IMR-90 (cell line): Measurements from ENCODE around the gene NOBOX. TPM values are rescaled to one million over a fixed set of nuclear protein-coding genes. Genes with fewer than 3 reads are reported as not detected.

Experiments
- ATAC-seq: fragments of 200-7000 bp; cut with Tn5 transposase; 2 replicates; pipeline ENCODE4 v1.9.1; 2020; ENCODE audit warnings: low read depth, mild to moderate bottlenecking, moderate library complexity
- BruUV-seq: library from RNA; stranded (reverse); fragments of 400-500 nt; replicated peaks from 2 replicates; lab custom pipeline; 2021; lab: Mats Ljungman, UMichigan
- CTCF ChIA-PET: fragments of 300-600 bp; formaldehyde crosslinking; extraction: SDS; loops from one replicate; lab custom pipeline; 2021; ENCODE audit warnings: antibody characterized with exemption; lab: Yijun Ruan, JAX
- POLR2A ChIA-PET: fragments of 300-600 bp; sonication (Branson Sonifier 250); formaldehyde crosslinking; loops from one replicate; lab custom pipeline; 2022; ENCODE audit warnings: antibody characterized with exemption; ENCODE audit not compliant: unreplicated experiment; lab: Charles Lee
- DNase-seq: peaks from one replicate; pipeline ENCODE4 v3.0.0; 2013
- H2AFZ ChIP-seq: replicated peaks from 2 replicates; pipeline ENCODE3; 2013; ENCODE audit warnings: low read length, mild to moderate bottlenecking; ENCODE audit not compliant: poor library complexity
- H2AK5ac ChIP-seq: 2 replicates; pipeline ENCODE4 v1.6.1; 2013; ENCODE audit warnings: low read depth, low read length, inconsistent platforms
- H2AK9ac ChIP-seq: replicated peaks from 2 replicates; pipeline ENCODE3; 2013; ENCODE audit warnings: mild to moderate bottlenecking, low read depth, low read length, moderate library complexity; ENCODE audit not compliant: poor library complexity
- H2BK120ac ChIP-seq: 2 replicates; pipeline ENCODE4 v1.6.1; 2013; ENCODE audit warnings: low read depth, low read length, inconsistent platforms
- H2BK15ac ChIP-seq: 3 replicates; pipeline ENCODE4 v1.6.1; 2013; ENCODE audit warnings: low read depth, low read length, inconsistent platforms
- H2BK20ac ChIP-seq: 2 replicates; pipeline ENCODE4 v1.6.1; 2013; ENCODE audit warnings: low read depth, mild to moderate bottlenecking, inconsistent platforms, low read length, moderate library complexity
- H2BK5ac ChIP-seq: 2 replicates; pipeline ENCODE4 v1.6.1; 2013; ENCODE audit warnings: mild to moderate bottlenecking, low read depth, low read length, inconsistent platforms; ENCODE audit not compliant: poor library complexity, severe bottlenecking
- H3K14ac ChIP-seq: replicated peaks from 2 replicates; pipeline ENCODE4 v1.6.1; 2013; ENCODE audit warnings: low read depth, low read length, inconsistent platforms
- H3K18ac ChIP-seq: 2 replicates; pipeline ENCODE4 v1.6.1; 2013; ENCODE audit warnings: low read depth, low read length, control low read depth
- H3K23ac ChIP-seq: 2 replicates; pipeline ENCODE4 v1.6.1; 2013; ENCODE audit warnings: low read depth, low read length, inconsistent platforms
- H3K27ac ChIP-seq: 2 replicates; pipeline ENCODE4 v1.5.1; 2013; ENCODE audit warnings: mild to moderate bottlenecking, control low read depth, low read length; ENCODE audit not compliant: insufficient read depth
- H3K27me3 ChIP-seq: 2 replicates; pipeline ENCODE4 v1.6.1; 2013; ENCODE audit warnings: low read length; ENCODE audit not compliant: control insufficient read depth, insufficient read depth
- H3K36me3 ChIP-seq: 2 replicates; pipeline ENCODE4 v1.6.1; 2013; ENCODE audit warnings: low read length, mixed read lengths; ENCODE audit not compliant: control insufficient read depth, insufficient read depth
- H3K4ac ChIP-seq: 2 replicates; pipeline ENCODE4 v1.6.1; 2013; ENCODE audit warnings: low read depth, low read length, inconsistent platforms
- H3K4me1 ChIP-seq: 2 replicates; pipeline ENCODE4 v1.6.1; 2013; ENCODE audit warnings: low read length, mixed read lengths; ENCODE audit not compliant: control insufficient read depth, insufficient read depth
- H3K4me2 ChIP-seq: 2 replicates; pipeline ENCODE4 v1.6.1; 2013; ENCODE audit warnings: low read depth, mild to moderate bottlenecking, control low read depth, low read length, moderate library complexity
- H3K4me3 ChIP-seq: 2 replicates; pipeline ENCODE4 v1.5.1; 2013; ENCODE audit warnings: low read depth, mild to moderate bottlenecking, control low read depth, low read length, moderate library complexity; ENCODE audit not compliant: insufficient read depth
- H3K56ac ChIP-seq: 2 replicates; pipeline ENCODE4 v1.6.1; 2013; ENCODE audit warnings: low read length, inconsistent platforms; ENCODE audit not compliant: insufficient read depth; ENCODE audit errors: extremely low read depth
- H3K79me1 ChIP-seq, 2 experiments: 2 replicates each; pipeline ENCODE4 v1.6.1; 2013; ENCODE audit warnings: low read length in 2 of 2, inconsistent platforms in 1 of 2, low read depth in 1 of 2
- H3K9ac ChIP-seq: 2 replicates; pipeline ENCODE4 v1.6.1; 2013; ENCODE audit warnings: low read depth, low read length, control low read depth
- H3K9me1 ChIP-seq: 2 replicates; pipeline ENCODE4 v1.6.1; 2013; ENCODE audit warnings: low read length, inconsistent platforms; ENCODE audit not compliant: insufficient read depth
- H3K9me3 ChIP-seq: 2 replicates; pipeline ENCODE4 v1.6.1; 2013; ENCODE audit warnings: low read length; ENCODE audit not compliant: control insufficient read depth, insufficient read depth
- H4K20me1 ChIP-seq: 2 replicates; pipeline ENCODE4 v1.6.1; 2013; ENCODE audit warnings: low read length, inconsistent platforms; ENCODE audit not compliant: insufficient read depth
- H4K5ac ChIP-seq: 2 replicates; pipeline ENCODE4 v1.6.1; 2013; ENCODE audit warnings: mild to moderate bottlenecking, low read depth, low read length, control low read depth
- H4K8ac ChIP-seq, 2 experiments: 2 replicates each; pipeline ENCODE4 v1.6.1; 2013; ENCODE audit warnings: low read depth in 2 of 2, low read length in 2 of 2, control low read depth in 1 of 2, inconsistent platforms in 1 of 2
- H4K91ac ChIP-seq: 2 replicates; pipeline ENCODE4 v1.6.1; 2013; ENCODE audit warnings: low read depth, low read length, inconsistent platforms; ENCODE audit not compliant: insufficient read depth
- CEBPB ChIP-seq: IDR thresholded peaks from 2 replicates; pipeline ENCODE4 v1.6.1; 2012; ENCODE audit warnings: low read depth, low read length, improper control_type of control experiment
- CHD1 ChIP-seq: IDR thresholded peaks from 2 replicates; pipeline ENCODE4 v1.6.1; 2012; ENCODE audit warnings: low read depth, low read length, improper control_type of control experiment
- FOS ChIP-seq: fragments of 150-350 bp; IDR thresholded peaks from 2 replicates; pipeline ENCODE4 v1.6.1; 2016; ENCODE audit warnings: low read depth, low read length
- MAFK ChIP-seq: IDR thresholded peaks from 2 replicates; pipeline ENCODE4 v1.6.1; 2012; ENCODE audit warnings: low read depth, low read length, improper control_type of control experiment
- MXI1 ChIP-seq: IDR thresholded peaks from 2 replicates; pipeline ENCODE4 v1.6.1; 2012; ENCODE audit warnings: low read depth, mild to moderate bottlenecking, low read length, moderate library complexity, borderline replicate concordance
- WGBS, 2 experiments: methylation state at CpG; one replicate each; pipeline versions ENCODE4 v1.1.5 to v1.1.7; 2013; ENCODE audit warnings: missing lambda C conversion rate in 2 of 2; ENCODE audit not compliant: insufficient read length in 1 of 2; ENCODE audit errors: extremely low coverage in 2 of 2; 5-methylcytosine and 5-hydroxymethylcytosine counted together
- dilution Hi-C: fragments of 300-500 bp; cut with HindIII; formaldehyde crosslinking; loops from one replicate; pipeline ENCODE4 v1.14.3; 2018; ENCODE audit warnings: low sequenced_read_pairs; ENCODE audit not compliant: unreplicated experiment
- in situ Hi-C: fragments of 300-500 bp; cut with MboI; formaldehyde crosslinking; loops from 3 replicates; pipeline ENCODE4 v1.14.3; 2019; ENCODE audit warnings: low sequenced_read_pairs, inconsistent platforms, mixed read lengths
- intact Hi-C: fragments of 100-400 bp; cut with micrococcal nuclease; formaldehyde crosslinking; loops from 2 replicates; pipeline ENCODE4 v1.10.0; 2022
- polyA plus RNA-seq, 3 experiments: library from polyadenylated mRNA; depleted of rRNA; stranded (reverse); fragments of >200 nt; gene quantifications; 2 replicates each; pipeline ENCODE4 v1.2.3, GENCODE V29; 2012; ENCODE audit warnings: low replicate concordance in 1 of 3
- total RNA-seq: library from RNA; depleted of rRNA; stranded (reverse); fragments of >200 nt; gene quantifications from 2 replicates; pipeline ENCODE4 v1.2.3, GENCODE V29; 2012
- TF ChIP-seq, protein P1 (sequence below): fragments of 150-350 bp; IDR thresholded peaks from 2 replicates; pipeline ENCODE4 v1.6.1; 2017; ENCODE audit warnings: mild to moderate bottlenecking, antibody characterized with exemption, low read length, low read depth

Gene NOBOX
- total and polyA plus RNA-seq, 2 of the 4 experiments (the other 2 are of a cell fraction), result not detected

DNA sequence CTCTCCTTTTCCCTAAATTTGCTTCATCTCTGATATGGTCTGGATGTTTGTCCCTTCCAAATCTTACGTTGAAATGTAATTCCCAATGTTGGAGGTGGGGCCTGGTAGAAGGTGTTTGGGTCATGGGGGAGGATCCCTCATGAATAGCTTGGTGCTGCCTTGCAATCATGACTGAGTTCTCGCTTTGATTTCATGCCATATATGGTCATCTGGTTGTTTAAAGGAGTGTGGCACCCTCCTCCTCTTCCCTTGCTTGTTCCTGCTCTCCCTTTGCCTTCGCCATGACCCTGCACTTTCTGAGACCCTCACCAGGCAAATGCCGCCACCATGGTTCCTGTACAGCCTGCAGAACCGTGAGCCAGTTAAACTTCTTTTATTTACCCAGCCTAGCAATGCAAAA lies 14.5 kb downstream of the NOBOX start:
- no CpG with 5 or more reads among the region's 5 CpGs for WGBS, 2 experiments
- Histone ChIP-seq H2BK20ac (no peak overlapping the region), H3K9me3 (no peaks in the 10 kb centered on the region), H3K27ac (no peak overlapping the region), H2BK120ac (no peak overlapping the region), H2AK5ac (no peak overlapping the region), H3K9ac (no peak overlapping the region), H3K27me3 (no peaks in the 10 kb centered on the region), H3K4ac (no peak overlapping the region), H3K36me3 (no peaks in the 10 kb centered on the region), H3K4me3 (no peak overlapping the region), H3K23ac (no peak overlapping the region), H3K9me1 (no peaks in the 10 kb centered on the region), H4K5ac (no peak overlapping the region), H2BK15ac (no peak overlapping the region), H3K18ac (no peak overlapping the region), H2BK5ac (no peak overlapping the region), H4K91ac (no peak overlapping the region), H3K56ac (no peak overlapping the region), H4K8ac (no peak overlapping the region), H2AFZ (no peak overlapping the region), H3K4me2 (no peak overlapping the region), H4K20me1 (no peaks in the 10 kb centered on the region), H3K4me1 (0 out of 2 replicates have a peak, but pooled peaks cover 1% of the 10 kb centered on the region), H3K79me1 (no peaks in the 10 kb centered on the region), H2AK9ac (no peak overlapping the region), H3K14ac (no peak overlapping the region)
- in situ Hi-C loops (loop anchor here (25.0 kb wide), 1 partner anchor 202 kb away; the partner anchor contains the start of genes ARHGEF35 and CTAGE4), dilution Hi-C loops (no loop called here), intact Hi-C loops (no loop called here)
- ATAC-seq, result no peak
- DNase-seq, result no peak
- ChIA-PET CTCF (no interaction called here), POLR2A (no interaction called here)
- TF ChIP-seq CHD1, result no peak
- TF ChIP-seq MAFK, result no peak
- no peak for TF ChIP-seq CEBPB
- no peak for TF ChIP-seq MXI1
- TF ChIP-seq FOS, result no peak
- TF ChIP-seq, protein P1, sequence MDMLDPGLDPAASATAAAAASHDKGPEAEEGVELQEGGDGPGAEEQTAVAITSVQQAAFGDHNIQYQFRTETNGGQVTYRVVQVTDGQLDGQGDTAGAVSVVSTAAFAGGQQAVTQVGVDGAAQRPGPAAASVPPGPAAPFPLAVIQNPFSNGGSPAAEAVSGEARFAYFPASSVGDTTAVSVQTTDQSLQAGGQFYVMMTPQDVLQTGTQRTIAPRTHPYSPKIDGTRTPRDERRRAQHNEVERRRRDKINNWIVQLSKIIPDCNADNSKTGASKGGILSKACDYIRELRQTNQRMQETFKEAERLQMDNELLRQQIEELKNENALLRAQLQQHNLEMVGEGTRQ, result no peak
- BruUV-seq, result no TSS peak
